NOMO-1 treated with dmso at 0.1 percent for 144 hours (cell line): ENCODE data around the gene CTBS.
A peak's percentile ranks its signal among the peaks of the same experiment; 100 is the strongest.
"Not testable (repeated sequence)": the region's sequence is repeated elsewhere in the genome, so short reads cannot be mapped to it uniquely, and the experiment has no call there.

Source experiments
- DNase-seq: peaks from one replicate; lab custom pipeline; 2025; ENCODE audit not compliant: unreplicated experiment; lab: John Stamatoyannopoulos, UW

The CTBS gene

GRCh38 chr1:84573967-84574842 lies at the start of gene CTBS:
TSS of gene CTBS (minus strand) at chr1:84574440. CDS start at chr1:84574415, 25 bp downstream.
- peak; percentile 89 for DNase-seq

- DNase-seq = no peak
Measured at GRCh38 chr1:84621553-84621952, 47.3 kb upstream of the CTBS start.

DNA sequence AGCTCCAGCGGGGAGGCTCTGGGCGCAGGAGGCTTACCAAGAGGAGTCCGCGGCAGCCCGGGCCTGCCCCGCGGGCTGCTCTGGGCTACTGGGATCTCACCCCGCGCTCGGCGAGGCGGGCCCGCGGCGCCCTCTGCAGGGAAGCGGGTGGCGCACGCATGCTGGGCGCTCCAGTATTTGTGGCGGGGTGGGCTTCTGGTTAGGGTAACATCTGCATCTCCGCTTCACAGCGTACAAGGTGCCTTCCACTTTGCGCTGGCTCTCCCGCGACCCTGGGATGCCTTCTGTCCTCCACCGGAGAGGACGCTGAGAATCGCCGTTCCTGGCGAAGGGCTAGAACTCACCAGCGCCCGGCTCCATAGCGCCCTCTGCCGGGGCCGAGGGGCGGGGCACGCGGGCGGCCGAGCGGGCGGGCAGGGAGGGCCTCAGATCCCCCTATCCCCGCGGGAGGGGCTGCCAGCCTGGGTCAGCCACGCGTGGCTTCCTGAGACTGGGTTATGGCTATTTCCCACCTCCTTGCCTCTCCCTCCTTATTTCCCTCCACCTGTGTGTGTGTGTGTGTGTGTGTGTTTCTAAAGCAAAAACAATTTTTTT lies 46.6 kb upstream of the CTBS start:
- peak; percentile 72 for DNase-seq

GRCh38 chr1:84619383-84620102 lies 45.3 kb upstream of the CTBS start:
- DNase-seq = peak; percentile 43

DNA sequence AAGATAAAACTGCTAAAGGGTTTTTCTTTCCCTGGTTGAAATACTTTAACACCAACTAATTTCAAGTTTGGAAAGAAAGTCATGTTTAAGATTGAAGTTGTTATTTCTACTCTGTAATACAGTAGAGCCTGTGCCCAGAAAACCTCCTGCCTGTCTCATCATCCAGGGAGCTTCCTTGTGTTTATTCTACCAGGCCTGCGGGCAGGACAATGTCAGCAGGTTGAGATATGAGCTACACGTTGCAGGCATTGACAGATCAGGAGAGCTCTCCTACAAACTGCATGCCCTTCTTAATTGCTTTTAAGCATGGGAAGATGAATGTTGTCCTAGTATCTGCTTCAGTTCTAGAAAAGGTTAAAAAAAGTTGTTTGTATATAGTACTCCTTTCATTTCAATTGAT lies 43.1 kb upstream of the CTBS start:
- DNase-seq = no peak

- no peak for DNase-seq
Measured at GRCh38 chr1:84615790-84616189, 41.5 kb upstream of the CTBS start.

GRCh38 chr1:84613887-84614286 lies 39.6 kb upstream of the CTBS start:
- no peak for DNase-seq

- DNase-seq = no peak
Measured at GRCh38 chr1:84613026-84613425, 38.8 kb upstream of the CTBS start.

GRCh38 chr1:84611796-84612195 lies 37.6 kb upstream of the CTBS start:
- no peak for DNase-seq

DNA sequence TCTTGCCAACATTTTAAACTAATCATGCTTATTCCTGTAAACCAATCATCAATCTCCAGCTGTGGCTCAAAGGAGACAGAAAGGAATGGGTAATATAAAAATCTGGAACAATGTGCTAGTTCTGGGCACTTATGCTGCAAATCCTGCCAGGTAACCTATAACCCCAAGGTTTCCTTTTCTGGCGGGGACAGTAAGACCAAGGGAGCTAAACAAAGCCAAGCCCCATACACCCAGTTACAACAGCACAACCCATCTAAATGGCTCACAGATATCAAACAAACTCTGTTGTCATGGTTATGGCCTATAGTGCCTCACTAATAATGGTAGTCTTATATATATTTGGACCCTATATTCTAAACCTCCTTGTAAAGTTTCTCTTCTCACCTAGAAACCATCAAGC lies 36.9 kb upstream of the CTBS start:
- no peak for DNase-seq

- DNase-seq = no peak
Measured at GRCh38 chr1:84606977-84607376, 32.7 kb upstream of the CTBS start.

- no peak for DNase-seq
Measured at GRCh38 chr1:84605157-84605556, 30.9 kb upstream of the CTBS start.

GRCh38 chr1:84603941-84604830 lies 29.9 kb upstream of the CTBS start:
- DNase-seq = no peak

DNA sequence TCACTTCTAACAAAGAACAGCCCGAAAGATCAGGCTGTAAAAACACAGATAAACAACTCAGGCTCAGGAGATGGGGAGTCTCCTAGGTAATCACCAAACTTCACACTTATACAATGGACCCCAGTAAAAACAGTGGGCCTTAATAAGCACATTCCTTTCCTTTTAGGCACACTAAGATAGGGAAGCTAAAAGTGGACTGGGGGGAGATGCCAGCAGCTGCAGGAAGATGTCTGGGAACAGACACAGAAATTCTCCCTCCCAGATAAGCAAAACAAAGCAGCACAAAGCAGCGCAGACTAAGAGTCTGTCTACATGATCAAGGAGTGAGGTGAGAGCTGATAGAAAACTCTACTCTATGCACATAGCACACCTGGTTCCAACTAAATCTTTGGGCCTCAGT lies 29.0 kb upstream of the CTBS start:
- DNase-seq = no peak

DNA sequence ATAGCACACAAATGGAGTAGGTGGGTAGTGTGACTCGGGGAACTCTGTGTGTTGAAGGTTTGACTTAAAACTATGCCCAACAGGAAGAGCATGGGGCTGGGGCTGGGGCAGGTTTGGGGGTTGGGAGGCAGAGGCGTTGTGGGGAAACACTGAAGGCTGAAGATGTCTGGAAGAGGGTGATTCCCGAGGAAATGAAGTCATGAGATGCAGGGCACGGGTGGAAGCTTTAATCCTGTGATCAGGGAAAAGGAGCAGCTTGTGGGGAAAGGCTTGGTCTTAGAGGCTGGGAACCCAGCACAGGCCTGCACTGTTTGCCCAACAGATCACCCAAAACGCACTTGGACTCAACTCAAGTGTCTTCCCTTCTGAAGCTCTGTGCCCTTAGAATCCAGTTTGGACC lies 26.6 kb upstream of the CTBS start:
- DNase-seq = no peak

DNA sequence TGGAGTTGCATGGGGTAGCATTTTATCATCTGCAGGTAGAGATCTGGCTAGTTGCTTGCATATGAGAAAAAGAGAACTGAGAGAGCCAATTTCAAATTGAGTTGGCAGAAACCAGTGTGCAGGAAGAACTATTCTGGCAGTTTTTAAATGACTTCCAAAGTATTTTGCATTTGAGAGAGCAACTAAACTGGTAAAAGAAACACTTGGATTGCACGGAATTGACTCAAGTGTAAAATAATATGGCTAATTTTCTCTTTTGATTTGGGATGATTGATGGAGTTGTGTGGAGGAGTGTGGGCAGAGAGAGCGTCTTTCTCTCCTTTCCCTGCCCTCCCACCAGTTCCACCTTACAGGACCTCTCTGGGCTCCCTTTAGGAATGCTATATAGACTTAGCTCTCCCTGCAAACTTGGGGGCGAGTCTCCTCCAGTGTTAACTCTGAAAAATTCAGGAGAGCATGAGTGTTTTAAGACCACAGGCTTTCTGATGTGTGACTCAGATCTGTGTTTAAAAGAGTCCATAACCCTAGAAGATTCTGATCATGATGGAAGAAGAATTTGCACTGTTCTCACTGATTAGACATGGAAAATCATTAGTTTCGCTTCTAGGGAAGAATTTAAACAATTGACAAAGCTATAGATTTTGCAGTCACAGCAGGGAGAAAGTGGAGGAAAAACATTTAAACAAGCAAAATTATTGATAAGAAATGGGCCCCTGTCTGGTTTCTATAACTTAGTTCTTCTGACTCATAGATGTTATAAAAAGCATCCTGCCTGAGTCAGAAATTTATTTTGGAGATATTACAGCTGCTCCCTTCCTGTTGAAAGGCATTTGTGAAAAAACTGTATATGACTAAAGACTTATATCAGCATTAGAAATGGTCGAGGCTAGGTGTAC lies 24.9 kb upstream of the CTBS start:
- DNase-seq = no peak

DNA sequence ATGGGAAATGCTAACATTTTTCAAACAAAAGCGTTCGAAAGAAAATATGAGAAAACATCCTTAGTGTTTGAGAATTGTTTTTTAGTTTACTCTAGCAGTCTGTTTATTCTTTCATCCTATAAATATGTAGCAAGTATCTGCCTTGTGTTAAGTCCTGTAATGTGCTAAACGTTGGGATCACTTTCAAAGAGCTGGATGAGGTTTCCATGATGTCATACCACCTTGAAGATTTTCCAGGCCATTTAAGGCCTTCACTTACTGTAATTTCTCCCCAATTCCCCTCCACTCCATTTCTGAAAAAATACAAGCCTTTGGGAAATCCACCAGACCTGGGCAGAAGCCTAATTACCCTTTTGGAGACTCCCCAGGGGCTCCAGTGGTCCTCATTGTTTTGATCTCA lies 24.2 kb upstream of the CTBS start:
- DNase-seq = no peak

- DNase-seq = no peak
Measured at GRCh38 chr1:84597011-84597410, 22.8 kb upstream of the CTBS start.

GRCh38 chr1:84594959-84595358 lies 20.7 kb upstream of the CTBS start:
- not testable (repeated sequence) for DNase-seq

DNA sequence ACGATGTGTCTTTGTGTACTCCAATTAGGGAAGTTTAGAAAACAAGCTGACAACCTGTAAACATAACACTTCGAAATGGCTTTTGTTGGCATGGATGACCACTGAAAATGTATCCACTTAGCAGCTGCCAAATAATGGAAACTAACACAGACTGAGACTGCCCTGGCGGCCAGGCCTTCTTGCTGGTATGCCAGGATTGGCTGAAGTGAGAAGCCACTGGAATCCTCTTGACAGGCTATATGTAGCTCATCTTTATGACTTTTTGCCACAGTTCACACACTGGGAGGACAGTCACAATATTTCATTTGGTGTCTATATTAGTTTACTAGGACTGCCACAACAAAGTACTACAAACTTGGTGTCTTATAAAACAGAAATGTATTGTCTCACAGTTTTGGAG lies 12.9 kb upstream of the CTBS start:
- no peak for DNase-seq
